Activated CD8-positive, alpha-beta memory T cell treated with anti-CD3 and anti-CD28 coated beads for 4 hours (primary cell): ENCODE data around the gene PRKAG2.
"Not testable (repeated sequence)": the region's sequence is repeated elsewhere in the genome, so short reads cannot be mapped to it uniquely, and the experiment has no call there.

Experiments used
- DNase-seq, 2 donors: peaks; one replicate each; pipeline ENCODE4 v3.0.0-alpha.2; 2020; ENCODE audit warnings: low read depth in 2 of 2

PRKAG2 gene

GRCh38 chr7:151851145-151851751, 25.7 kb downstream of the PRKAG2 start:
- no peak for DNase-seq

- no peak for DNase-seq
These were observed 26.3 kb downstream of the PRKAG2 start for GRCh38 chr7:151850491-151851124.

GRCh38 chr7:151849879-151850260, 27.0 kb downstream of the PRKAG2 start:
- no peak for DNase-seq

GRCh38 chr7:151849008-151849878, 27.7 kb downstream of the PRKAG2 start:
- no peak for DNase-seq

- DNase-seq: no peak
These were observed 29.2 kb downstream of the PRKAG2 start for GRCh38 chr7:151847681-151848081.

- DNase-seq: no peak
These were observed 29.8 kb downstream of the PRKAG2 start for GRCh38 chr7:151847136-151847535.

- DNase-seq: no peak
These were observed 31.3 kb downstream of the PRKAG2 start for GRCh38 chr7:151845412-151846205.

GRCh38 chr7:151844825-151845200, 32.1 kb downstream of the PRKAG2 start:
- no peak for DNase-seq

- no peak for DNase-seq
These were observed 32.7 kb downstream of the PRKAG2 start for GRCh38 chr7:151844071-151844824.

GRCh38 chr7:151843181-151843580, 33.7 kb downstream of the PRKAG2 start:
- no peak for DNase-seq

- not testable (repeated sequence) for DNase-seq
These were observed 35.4 kb downstream of the PRKAG2 start for GRCh38 chr7:151841395-151842051.

- DNase-seq: no peak
These were observed 36.6 kb downstream of the PRKAG2 start for GRCh38 chr7:151840088-151840910.

GRCh38 chr7:151839451-151839921, 37.4 kb downstream of the PRKAG2 start:
- no peak for DNase-seq

GRCh38 chr7:151838861-151839381, 38.0 kb downstream of the PRKAG2 start:
- DNase-seq: peak in 1 of 2 donors; percentile 17

GRCh38 chr7:151838072-151838471, 38.8 kb downstream of the PRKAG2 start:
- DNase-seq: no peak

- no peak for DNase-seq
These were observed 39.5 kb downstream of the PRKAG2 start for GRCh38 chr7:151837285-151838042.

- DNase-seq: no peak
These were observed 40.0 kb downstream of the PRKAG2 start for GRCh38 chr7:151836927-151837205.

- DNase-seq: no peak
These were observed 40.6 kb downstream of the PRKAG2 start for GRCh38 chr7:151836191-151836926.
